SKM-1 (cell line): ENCODE results near the gene PLAAT1.

Experiments used
- DNase-seq: peaks from one replicate; lab custom pipeline; 2025; ENCODE audit not compliant: unreplicated experiment; lab: John Stamatoyannopoulos, UW

PLAAT1 gene

DNA sequence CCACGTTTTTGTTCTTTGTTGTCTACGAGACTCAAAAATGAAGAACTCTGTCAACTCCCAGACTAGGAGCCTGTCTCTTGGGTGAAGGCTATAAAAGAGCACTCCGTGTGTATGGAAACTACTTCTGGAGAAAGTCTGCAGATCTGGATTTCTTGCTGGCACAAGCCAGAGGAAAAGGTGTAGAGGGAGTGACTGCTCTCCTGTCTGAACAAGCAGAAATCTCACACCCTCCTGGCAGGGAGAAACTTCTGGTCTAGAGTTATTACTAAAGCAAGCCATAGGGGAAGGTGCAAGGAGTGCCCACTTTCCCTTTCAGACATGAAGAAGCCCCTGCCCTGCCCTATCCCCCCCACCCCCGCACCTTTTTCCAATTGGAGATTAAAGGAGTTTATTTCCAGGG, 9.5 kb downstream of the PLAAT1 start:
- no peak for DNase-seq

- DNase-seq, result no peak
Measured at GRCh38 chr3:193253986-193254660, 13.1 kb downstream of the PLAAT1 start.

- DNase-seq, result no peak
Measured at GRCh38 chr3:193261970-193262369, 20.9 kb downstream of the PLAAT1 start.

GRCh38 chr3:193262707-193263106, 21.7 kb downstream of the PLAAT1 start:
- no peak for DNase-seq

DNA sequence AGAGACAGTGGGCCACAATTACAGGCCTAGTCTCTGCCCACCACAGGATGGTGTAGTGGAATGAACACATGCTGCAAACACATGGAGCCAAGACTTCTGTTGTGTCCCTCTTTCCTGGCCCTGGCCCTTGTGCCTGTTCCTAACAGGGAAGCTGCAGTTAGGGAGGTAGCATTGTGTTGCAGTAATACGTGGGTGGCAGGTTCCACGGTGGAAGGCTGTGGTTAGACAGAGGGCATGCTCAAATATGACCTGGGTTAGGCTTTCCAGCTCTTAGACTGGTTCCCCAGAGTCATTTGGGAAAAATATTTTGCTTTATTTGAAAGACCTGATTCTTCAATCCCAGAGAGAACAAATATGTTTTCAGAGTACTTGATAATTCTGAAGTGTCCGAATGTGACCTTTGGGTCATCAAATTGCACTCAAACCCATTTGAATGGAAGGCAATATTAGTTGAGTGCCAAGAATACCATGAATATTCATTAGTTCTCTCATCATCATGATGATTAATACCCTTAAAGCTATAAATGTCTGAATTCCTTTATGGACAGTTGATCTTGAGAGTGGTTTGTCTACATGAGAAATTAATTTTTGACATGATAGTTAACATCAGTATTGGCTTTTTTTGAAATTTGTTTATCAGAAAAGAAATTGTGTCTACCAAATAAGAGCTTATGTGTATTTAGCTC, 28.5 kb downstream of the PLAAT1 start:
- no peak for DNase-seq

DNA sequence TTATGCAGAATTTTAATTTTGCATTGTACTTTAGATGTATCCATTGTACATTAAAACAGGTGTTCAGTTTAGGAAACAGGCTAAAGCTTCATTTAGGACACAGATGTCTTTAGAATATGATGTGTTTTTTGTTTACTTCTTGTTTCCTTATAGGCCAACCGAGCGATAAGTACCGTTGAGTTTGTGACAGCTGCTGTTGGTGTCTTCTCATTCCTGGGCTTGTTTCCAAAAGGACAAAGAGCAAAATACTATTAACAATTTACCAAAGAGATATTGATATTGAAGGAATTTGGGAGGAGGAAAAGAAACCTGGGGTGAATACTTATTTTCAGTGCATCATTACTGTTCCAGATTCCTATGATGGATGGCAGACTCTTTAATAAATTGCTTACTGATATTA, 29.4 kb downstream of the PLAAT1 start:
- no peak for DNase-seq

GRCh38 chr3:193271101-193271840, 30.2 kb downstream of the PLAAT1 start:
- DNase-seq, result no peak

- no peak for DNase-seq
Measured at GRCh38 chr3:193292386-193292785, 51.4 kb downstream of the PLAAT1 start.

- DNase-seq, result no peak
Measured at GRCh38 chr3:193295985-193296384, 55.0 kb downstream of the PLAAT1 start.

DNA sequence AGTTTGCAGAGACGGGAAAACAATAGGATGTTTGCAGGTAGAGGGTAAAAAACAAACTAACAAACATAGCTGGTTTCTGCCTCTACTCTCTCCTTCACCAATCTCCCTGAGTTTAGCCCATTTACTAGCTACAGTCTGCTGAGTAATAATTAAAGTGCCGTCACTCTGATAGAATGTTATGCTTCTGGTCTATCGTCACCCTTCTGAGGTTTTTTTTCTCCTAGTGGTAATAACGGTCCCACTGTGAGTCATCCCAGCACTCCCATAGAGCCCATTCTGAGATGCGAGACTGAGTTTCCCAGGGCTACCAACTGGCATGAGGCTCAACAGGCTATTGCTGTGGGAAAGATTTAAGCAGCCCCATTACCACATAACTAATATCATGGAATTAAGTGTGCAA, 56.4 kb downstream of the PLAAT1 start:
- DNase-seq, result no peak

DNA sequence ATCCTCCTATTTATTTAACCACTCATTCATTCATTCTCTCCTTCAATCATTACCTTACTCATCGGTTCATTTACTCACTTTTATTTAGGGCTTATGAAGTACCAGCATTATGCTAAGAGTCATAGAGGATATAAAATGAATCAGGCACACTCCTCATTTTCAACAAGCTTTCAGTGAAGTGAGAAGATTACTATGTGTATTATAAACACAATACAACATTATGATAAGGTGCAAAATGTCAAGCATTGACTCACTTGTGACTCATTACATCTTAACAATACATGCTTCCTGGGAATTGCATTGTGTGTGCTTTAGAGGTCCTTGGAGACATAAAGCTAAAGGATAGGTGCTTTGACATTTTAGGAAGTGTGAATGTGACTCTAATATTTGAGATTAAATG, 60.4 kb downstream of the PLAAT1 start:
- DNase-seq, result no peak

DNA sequence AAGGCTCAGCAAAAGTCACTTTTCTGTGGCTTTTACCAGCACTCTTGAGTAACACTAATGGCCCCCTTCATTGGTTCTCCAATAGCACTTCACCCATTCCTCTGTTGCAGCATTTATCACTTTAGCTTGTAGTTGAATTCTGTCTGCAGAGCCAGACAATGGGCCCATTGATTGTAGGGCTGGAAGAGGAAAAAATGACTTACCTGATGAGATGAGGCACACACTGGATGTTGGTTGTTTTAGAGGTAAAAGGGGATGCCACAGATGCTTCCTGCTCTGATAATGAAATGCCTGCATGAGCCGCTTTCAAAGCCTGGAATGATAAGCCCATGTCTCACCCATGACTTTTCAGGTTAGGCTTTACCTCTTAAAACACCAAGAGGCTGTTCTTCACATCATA, 64.3 kb downstream of the PLAAT1 start:
- DNase-seq, result no peak

GRCh38 chr3:193310914-193311723, 70.1 kb downstream of the PLAAT1 start:
- no peak for DNase-seq

GRCh38 chr3:193313061-193313958, 72.3 kb downstream of the PLAAT1 start:
- no peak for DNase-seq

DNA sequence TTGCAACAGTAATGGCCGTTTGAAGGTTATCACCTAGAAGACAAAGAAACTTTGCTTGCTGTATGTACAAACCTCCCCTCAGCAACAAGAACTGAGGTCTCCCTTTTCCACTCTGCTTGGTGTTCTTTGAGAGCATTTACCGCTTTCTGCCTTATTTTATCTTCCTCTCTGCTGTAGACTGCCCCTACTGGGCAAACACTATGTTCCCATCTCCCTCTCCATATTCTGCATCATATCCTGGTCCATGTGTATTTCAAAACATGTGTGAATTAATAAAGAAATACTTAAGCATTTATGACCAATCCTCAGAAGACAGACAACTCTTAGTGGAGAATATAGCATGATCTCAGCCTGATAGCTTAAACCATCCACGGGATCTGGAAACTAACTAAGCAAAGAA, 73.1 kb downstream of the PLAAT1 start:
- no peak for DNase-seq

DNA sequence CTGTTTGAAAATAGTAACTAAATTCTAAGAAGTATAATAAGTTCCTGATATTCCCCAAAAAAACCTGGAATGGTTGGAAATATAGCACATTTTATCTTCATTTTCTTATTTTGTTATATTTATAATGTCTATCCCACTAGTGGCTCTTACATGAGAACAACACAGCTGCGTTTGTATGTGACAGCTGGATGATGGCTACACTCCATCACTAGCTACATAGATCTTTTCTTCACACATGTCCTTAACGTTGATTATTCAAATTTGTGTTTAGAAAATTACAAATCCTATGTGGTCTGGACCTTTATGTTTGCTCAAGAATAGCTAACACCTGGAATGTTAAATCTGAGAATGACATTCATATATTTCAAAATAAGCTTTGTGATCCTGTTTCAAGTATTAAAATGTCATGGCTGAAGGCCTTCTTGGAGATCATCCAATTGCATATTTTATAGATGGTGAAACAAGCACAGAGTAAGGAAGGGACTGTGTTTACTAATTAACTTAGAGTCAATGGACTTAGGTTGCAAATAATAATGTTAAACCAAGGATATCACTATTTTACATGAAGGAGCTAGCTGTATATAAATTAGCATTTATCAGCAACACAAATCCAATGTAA, 76.8 kb downstream of the PLAAT1 start:
- DNase-seq, result no peak
